WTC11 (cell line): ENCODE measurements around the gene ATP6V1G2. TPM values are rescaled to one million over a fixed set of nuclear protein-coding genes. Genes with fewer than 3 reads are reported as not detected.

Experiments used
- ETV6 ChIP-seq: sonication (generic); formaldehyde crosslinking; IDR thresholded peaks from 2 replicates; pipeline ENCODE4 v1.8.1; 2022; ENCODE audit warnings: mild to moderate bottlenecking, missing genetic modification reagents
- FOXP1 ChIP-seq: sonication (generic); formaldehyde crosslinking; IDR thresholded peaks from 2 replicates; pipeline ENCODE4 v1.8.0; 2022; ENCODE audit warnings: missing genetic modification reagents, mild to moderate bottlenecking, moderate library complexity, borderline replicate concordance
- KAT7 ChIP-seq: sonication (generic); formaldehyde crosslinking; IDR thresholded peaks from 2 replicates; pipeline ENCODE4 v1.8.1; 2023; ENCODE audit warnings: missing genetic modification reagents, mild to moderate bottlenecking, borderline replicate concordance
- NFYB ChIP-seq: sonication (generic); formaldehyde crosslinking; conservative IDR thresholded peaks from 2 replicates; pipeline ENCODE4 v1.8.0; 2022; ENCODE audit warnings: low read depth, missing genetic modification reagents
- RORB ChIP-seq: fragments of 250-450 bp; sonication (Bioruptor Pico); IDR thresholded peaks from 2 replicates; pipeline ENCODE4 v1.9.0; 2021; ENCODE audit warnings: mild to moderate bottlenecking
- SOX15 ChIP-seq: fragments of 250-450 bp; sonication (Bioruptor Pico); IDR thresholded peaks from 2 replicates; pipeline ENCODE4 v1.9.0; 2021; ENCODE audit warnings: mild to moderate bottlenecking
- ZNF138 ChIP-seq: sonication (generic); formaldehyde crosslinking; conservative IDR thresholded peaks from 2 replicates; pipeline ENCODE4 v1.8.1; 2022; ENCODE audit warnings: mild to moderate bottlenecking, moderate library complexity, missing genetic modification reagents
- total RNA-seq: library from RNA; stranded (reverse); gene quantifications from 3 replicates; pipeline ENCODE4 v1.2.3, GENCODE V29; 2021
- TF ChIP-seq, protein P1 (sequence below): sonication (generic); formaldehyde crosslinking; IDR thresholded peaks from 2 replicates; pipeline ENCODE4 v1.8.0; 2023; ENCODE audit warnings: missing genetic modification reagents, mild to moderate bottlenecking, borderline replicate concordance
- TF ChIP-seq, protein P2 (sequence below): sonication (generic); formaldehyde crosslinking; IDR thresholded peaks from 2 replicates; pipeline ENCODE4 v1.8.0; 2022; ENCODE audit warnings: mild to moderate bottlenecking, missing genetic modification reagents
- TF ChIP-seq, protein P3 (sequence below): fragments of 250-450 bp; sonication (Bioruptor Pico); IDR thresholded peaks from 2 replicates; pipeline ENCODE4 v1.9.0; 2021; ENCODE audit warnings: mild to moderate bottlenecking
- TF ChIP-seq, protein P4 (sequence below): sonication (generic); formaldehyde crosslinking; conservative IDR thresholded peaks from 2 replicates; pipeline ENCODE4 v1.8.1; 2023; ENCODE audit warnings: mild to moderate bottlenecking, low read depth, missing genetic modification reagents, moderate library complexity
- TF ChIP-seq, protein P5 (sequence below): sonication (generic); formaldehyde crosslinking; IDR thresholded peaks from 2 replicates; pipeline ENCODE4 v1.8.0; 2022; ENCODE audit warnings: mild to moderate bottlenecking, missing genetic modification reagents
- TF ChIP-seq, protein P6 (sequence below): sonication (generic); formaldehyde crosslinking; IDR thresholded peaks from 2 replicates; pipeline ENCODE4 v1.8.0; 2022; ENCODE audit warnings: mild to moderate bottlenecking, missing genetic modification reagents
- TF ChIP-seq, protein P7 (sequence below): sonication (generic); formaldehyde crosslinking; IDR thresholded peaks from 2 replicates; pipeline ENCODE4 v1.8.1; 2023; ENCODE audit warnings: mild to moderate bottlenecking, moderate library complexity, missing genetic modification reagents
- TF ChIP-seq, protein P8 (sequence below): sonication (generic); formaldehyde crosslinking; IDR thresholded peaks from 2 replicates; pipeline ENCODE4 v1.8.0; 2022; ENCODE audit warnings: missing genetic modification reagents

ATP6V1G2 gene
- total RNA-seq, 1 experiment from 2014 or later = 4.0 TPM

DNA sequence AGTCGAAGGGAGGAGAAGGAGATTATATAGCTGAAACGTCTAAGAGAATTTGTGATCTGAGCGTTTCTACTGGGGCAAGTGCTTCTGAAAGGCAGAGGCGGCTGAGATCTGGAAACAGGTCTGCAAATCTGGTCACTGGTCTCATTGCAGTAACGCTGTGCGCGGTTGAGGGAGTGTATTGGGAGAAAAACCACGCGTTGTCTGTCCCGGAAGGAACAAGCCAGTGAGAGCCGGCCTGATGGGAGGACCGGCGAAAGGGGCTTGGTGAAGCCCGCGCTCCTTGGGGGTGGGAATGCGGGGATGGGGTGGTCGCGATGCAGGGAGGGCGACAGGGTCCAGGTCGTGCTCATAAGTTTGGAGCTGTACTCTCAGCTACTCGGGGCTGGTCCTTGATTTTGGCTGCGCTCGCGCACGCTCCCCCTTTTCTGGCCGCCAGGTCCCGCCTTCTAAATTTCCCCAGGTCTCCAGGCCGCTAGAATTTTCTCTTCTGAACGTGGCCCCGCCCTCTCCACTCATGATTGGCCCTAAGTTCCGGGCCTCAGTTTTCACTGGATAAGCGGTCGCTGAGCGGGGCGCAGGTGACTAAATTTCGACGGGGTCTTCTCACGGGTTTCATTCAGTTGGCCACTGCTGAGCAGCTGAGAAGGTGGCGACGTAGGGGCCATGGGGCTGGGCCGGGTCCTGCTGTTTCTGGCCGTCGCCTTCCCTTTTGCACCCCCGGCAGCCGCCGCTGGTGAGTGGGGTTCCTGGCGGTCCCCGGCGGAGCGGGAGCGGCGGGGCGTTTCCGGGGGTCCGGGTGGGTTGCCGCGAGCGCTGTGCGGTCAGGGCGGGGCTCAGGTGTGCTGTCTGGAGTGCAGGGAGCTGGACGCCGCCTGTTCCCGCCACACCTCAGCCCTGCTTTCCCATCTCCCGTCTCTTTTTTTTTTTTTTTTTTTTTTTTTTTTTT is 48.6 kb downstream of the ATP6V1G2 start, which contains the start of gene MICB (continued):
- TF ChIP-seq, protein P1, sequence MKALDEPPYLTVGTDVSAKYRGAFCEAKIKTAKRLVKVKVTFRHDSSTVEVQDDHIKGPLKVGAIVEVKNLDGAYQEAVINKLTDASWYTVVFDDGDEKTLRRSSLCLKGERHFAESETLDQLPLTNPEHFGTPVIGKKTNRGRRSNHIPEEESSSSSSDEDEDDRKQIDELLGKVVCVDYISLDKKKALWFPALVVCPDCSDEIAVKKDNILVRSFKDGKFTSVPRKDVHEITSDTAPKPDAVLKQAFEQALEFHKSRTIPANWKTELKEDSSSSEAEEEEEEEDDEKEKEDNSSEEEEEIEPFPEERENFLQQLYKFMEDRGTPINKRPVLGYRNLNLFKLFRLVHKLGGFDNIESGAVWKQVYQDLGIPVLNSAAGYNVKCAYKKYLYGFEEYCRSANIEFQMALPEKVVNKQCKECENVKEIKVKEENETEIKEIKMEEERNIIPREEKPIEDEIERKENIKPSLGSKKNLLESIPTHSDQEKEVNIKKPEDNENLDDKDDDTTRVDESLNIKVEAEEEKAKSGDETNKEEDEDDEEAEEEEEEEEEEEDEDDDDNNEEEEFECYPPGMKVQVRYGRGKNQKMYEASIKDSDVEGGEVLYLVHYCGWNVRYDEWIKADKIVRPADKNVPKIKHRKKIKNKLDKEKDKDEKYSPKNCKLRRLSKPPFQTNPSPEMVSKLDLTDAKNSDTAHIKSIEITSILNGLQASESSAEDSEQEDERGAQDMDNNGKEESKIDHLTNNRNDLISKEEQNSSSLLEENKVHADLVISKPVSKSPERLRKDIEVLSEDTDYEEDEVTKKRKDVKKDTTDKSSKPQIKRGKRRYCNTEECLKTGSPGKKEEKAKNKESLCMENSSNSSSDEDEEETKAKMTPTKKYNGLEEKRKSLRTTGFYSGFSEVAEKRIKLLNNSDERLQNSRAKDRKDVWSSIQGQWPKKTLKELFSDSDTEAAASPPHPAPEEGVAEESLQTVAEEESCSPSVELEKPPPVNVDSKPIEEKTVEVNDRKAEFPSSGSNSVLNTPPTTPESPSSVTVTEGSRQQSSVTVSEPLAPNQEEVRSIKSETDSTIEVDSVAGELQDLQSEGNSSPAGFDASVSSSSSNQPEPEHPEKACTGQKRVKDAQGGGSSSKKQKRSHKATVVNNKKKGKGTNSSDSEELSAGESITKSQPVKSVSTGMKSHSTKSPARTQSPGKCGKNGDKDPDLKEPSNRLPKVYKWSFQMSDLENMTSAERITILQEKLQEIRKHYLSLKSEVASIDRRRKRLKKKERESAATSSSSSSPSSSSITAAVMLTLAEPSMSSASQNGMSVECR (CRISPR knock-in tag) = 0 out of 2 replicates have a peak, but pooled peaks have one; percentile 18
- TF ChIP-seq RORB (CRISPR knock-in tag) = no peak
- TF ChIP-seq FOXP1 (CRISPR knock-in tag) = peak; percentile 22; the same call in 1 of the 2 replicates
- no peak for TF ChIP-seq ZNF138 (CRISPR knock-in tag)
- TF ChIP-seq, protein P2, sequence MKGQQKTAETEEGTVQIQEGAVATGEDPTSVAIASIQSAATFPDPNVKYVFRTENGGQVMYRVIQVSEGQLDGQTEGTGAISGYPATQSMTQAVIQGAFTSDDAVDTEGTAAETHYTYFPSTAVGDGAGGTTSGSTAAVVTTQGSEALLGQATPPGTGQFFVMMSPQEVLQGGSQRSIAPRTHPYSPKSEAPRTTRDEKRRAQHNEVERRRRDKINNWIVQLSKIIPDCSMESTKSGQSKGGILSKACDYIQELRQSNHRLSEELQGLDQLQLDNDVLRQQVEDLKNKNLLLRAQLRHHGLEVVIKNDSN (CRISPR knock-in tag) = no peak
- TF ChIP-seq, protein P3, sequence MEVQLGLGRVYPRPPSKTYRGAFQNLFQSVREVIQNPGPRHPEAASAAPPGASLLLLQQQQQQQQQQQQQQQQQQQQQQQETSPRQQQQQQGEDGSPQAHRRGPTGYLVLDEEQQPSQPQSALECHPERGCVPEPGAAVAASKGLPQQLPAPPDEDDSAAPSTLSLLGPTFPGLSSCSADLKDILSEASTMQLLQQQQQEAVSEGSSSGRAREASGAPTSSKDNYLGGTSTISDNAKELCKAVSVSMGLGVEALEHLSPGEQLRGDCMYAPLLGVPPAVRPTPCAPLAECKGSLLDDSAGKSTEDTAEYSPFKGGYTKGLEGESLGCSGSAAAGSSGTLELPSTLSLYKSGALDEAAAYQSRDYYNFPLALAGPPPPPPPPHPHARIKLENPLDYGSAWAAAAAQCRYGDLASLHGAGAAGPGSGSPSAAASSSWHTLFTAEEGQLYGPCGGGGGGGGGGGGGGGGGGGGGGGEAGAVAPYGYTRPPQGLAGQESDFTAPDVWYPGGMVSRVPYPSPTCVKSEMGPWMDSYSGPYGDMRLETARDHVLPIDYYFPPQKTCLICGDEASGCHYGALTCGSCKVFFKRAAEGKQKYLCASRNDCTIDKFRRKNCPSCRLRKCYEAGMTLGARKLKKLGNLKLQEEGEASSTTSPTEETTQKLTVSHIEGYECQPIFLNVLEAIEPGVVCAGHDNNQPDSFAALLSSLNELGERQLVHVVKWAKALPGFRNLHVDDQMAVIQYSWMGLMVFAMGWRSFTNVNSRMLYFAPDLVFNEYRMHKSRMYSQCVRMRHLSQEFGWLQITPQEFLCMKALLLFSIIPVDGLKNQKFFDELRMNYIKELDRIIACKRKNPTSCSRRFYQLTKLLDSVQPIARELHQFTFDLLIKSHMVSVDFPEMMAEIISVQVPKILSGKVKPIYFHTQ (CRISPR knock-in tag) = no peak
- TF ChIP-seq NFYB (CRISPR knock-in tag) = peak; percentile 61
- TF ChIP-seq, protein P4, sequence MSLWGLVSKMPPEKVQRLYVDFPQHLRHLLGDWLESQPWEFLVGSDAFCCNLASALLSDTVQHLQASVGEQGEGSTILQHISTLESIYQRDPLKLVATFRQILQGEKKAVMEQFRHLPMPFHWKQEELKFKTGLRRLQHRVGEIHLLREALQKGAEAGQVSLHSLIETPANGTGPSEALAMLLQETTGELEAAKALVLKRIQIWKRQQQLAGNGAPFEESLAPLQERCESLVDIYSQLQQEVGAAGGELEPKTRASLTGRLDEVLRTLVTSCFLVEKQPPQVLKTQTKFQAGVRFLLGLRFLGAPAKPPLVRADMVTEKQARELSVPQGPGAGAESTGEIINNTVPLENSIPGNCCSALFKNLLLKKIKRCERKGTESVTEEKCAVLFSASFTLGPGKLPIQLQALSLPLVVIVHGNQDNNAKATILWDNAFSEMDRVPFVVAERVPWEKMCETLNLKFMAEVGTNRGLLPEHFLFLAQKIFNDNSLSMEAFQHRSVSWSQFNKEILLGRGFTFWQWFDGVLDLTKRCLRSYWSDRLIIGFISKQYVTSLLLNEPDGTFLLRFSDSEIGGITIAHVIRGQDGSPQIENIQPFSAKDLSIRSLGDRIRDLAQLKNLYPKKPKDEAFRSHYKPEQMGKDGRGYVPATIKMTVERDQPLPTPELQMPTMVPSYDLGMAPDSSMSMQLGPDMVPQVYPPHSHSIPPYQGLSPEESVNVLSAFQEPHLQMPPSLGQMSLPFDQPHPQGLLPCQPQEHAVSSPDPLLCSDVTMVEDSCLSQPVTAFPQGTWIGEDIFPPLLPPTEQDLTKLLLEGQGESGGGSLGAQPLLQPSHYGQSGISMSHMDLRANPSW (CRISPR knock-in tag) = no peak
- TF ChIP-seq, protein P5, sequence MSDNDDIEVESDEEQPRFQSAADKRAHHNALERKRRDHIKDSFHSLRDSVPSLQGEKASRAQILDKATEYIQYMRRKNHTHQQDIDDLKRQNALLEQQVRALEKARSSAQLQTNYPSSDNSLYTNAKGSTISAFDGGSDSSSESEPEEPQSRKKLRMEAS (CRISPR knock-in tag) = peak; percentile 17; the same call in 1 of the 2 replicates
- TF ChIP-seq, protein P6, sequence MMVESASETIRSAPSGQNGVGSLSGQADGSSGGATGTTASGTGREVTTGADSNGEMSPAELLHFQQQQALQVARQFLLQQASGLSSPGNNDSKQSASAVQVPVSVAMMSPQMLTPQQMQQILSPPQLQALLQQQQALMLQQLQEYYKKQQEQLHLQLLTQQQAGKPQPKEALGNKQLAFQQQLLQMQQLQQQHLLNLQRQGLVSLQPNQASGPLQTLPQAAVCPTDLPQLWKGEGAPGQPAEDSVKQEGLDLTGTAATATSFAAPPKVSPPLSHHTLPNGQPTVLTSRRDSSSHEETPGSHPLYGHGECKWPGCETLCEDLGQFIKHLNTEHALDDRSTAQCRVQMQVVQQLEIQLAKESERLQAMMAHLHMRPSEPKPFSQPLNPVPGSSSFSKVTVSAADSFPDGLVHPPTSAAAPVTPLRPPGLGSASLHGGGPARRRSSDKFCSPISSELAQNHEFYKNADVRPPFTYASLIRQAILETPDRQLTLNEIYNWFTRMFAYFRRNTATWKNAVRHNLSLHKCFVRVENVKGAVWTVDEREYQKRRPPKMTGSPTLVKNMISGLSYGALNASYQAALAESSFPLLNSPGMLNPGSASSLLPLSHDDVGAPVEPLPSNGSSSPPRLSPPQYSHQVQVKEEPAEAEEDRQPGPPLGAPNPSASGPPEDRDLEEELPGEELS = 0 out of 2 replicates have a peak, but pooled peaks have one; percentile 6
- TF ChIP-seq, protein P7, sequence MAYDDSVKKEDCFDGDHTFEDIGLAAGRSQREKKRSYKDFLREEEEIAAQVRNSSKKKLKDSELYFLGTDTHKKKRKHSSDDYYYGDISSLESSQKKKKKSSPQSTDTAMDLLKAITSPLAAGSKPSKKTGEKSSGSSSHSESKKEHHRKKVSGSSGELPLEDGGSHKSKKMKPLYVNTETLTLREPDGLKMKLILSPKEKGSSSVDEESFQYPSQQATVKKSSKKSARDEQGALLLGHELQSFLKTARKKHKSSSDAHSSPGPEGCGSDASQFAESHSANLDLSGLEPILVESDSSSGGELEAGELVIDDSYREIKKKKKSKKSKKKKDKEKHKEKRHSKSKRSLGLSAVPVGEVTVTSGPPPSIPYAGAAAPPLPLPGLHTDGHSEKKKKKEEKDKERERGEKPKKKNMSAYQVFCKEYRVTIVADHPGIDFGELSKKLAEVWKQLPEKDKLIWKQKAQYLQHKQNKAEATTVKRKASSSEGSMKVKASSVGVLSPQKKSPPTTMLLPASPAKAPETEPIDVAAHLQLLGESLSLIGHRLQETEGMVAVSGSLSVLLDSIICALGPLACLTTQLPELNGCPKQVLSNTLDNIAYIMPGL (CRISPR knock-in tag) = no peak
- 0 out of 2 replicates have a peak, but pooled peaks have one; percentile 22 for TF ChIP-seq ETV6 (CRISPR knock-in tag)
- TF ChIP-seq SOX15 (CRISPR knock-in tag) = no peak
- no peak for TF ChIP-seq KAT7 (CRISPR knock-in tag)
- TF ChIP-seq, protein P8, sequence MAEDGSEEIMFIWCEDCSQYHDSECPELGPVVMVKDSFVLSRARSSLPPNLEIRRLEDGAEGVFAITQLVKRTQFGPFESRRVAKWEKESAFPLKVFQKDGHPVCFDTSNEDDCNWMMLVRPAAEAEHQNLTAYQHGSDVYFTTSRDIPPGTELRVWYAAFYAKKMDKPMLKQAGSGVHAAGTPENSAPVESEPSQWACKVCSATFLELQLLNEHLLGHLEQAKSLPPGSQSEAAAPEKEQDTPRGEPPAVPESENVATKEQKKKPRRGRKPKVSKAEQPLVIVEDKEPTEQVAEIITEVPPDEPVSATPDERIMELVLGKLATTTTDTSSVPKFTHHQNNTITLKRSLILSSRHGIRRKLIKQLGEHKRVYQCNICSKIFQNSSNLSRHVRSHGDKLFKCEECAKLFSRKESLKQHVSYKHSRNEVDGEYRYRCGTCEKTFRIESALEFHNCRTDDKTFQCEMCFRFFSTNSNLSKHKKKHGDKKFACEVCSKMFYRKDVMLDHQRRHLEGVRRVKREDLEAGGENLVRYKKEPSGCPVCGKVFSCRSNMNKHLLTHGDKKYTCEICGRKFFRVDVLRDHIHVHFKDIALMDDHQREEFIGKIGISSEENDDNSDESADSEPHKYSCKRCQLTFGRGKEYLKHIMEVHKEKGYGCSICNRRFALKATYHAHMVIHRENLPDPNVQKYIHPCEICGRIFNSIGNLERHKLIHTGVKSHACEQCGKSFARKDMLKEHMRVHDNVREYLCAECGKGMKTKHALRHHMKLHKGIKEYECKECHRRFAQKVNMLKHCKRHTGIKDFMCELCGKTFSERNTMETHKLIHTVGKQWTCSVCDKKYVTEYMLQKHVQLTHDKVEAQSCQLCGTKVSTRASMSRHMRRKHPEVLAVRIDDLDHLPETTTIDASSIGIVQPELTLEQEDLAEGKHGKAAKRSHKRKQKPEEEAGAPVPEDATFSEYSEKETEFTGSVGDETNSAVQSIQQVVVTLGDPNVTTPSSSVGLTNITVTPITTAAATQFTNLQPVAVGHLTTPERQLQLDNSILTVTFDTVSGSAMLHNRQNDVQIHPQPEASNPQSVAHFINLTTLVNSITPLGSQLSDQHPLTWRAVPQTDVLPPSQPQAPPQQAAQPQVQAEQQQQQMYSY = peak; percentile 24; the same call in 1 of the 2 replicates
